Measurements from ENCODE around the gene CHMP2A. TPM values are rescaled to one million over a fixed set of nuclear protein-coding genes. Genes with fewer than 3 reads are reported as not detected.

Gene CHMP2A
- total and polyA plus RNA-seq, 2 donors (not counting 1 experiment from before 2014, with no cell fraction given), result 62.5 to 97.5 TPM

- Histone ChIP-seq H3K4me3 (ENCODE audit: control extremely low read depth in 1 of 5, extremely low read depth in 1 of 5, insufficient read depth in 1 of 5, low read depth in 2 of 5, low read length in 4 of 5) (no peak overlapping the region), H4K20me1 (ENCODE audit: control insufficient read depth, insufficient read depth, low read length, poor library complexity, severe bottlenecking) (no peaks in the 10 kb centered on the region), H3K4me2 (replicated peaks; ENCODE audit: low read depth, low read length, poor library complexity, severe bottlenecking) (no peak overlapping the region), H3K27me3 (replicated peaks in 1 of 4; ENCODE audit: control extremely low read depth in 1 of 4, control insufficient read depth in 3 of 4, insufficient read depth in 4 of 4, low read length in 3 of 4) (no peaks in the 10 kb centered on the region), H3K9ac (ENCODE audit: low read length) (no peak overlapping the region), H3K9me3 (ENCODE audit: control extremely low read depth in 1 of 3, control insufficient read depth in 2 of 3, insufficient read depth in 1 of 3, low read length in 2 of 3) (peaks cover 0 to 7% (median 0%) of the 10 kb centered on the region in 3 donors), H2AFZ (ENCODE audit: insufficient read depth, low read depth, low read length, poor library complexity, severe bottlenecking) (no peak overlapping the region), H3K27ac (ENCODE audit: low read length in 2 of 2) (no peak overlapping the region), H3K36me3 (replicated peaks in 1 of 2; ENCODE audit: control extremely low read depth in 1 of 2, control insufficient read depth in 1 of 2, extremely low read depth in 1 of 2, insufficient read depth in 2 of 2, low read length in 1 of 2) (peaks cover 0 to 13% of the 10 kb centered on the region in 2 experiments), H3K79me2 (ENCODE audit: control insufficient read depth, insufficient read depth, low read length) (peaks cover 10% of the 10 kb centered on the region), H3K4me1 (ENCODE audit: control insufficient read depth in 2 of 2, insufficient read depth in 2 of 2, low read length in 2 of 2) (peaks cover 0 to 6% of the 10 kb centered on the region in 2 donors)
- ChIA-PET POLR2A (no interaction called here), CTCF (interaction anchor here (0.6 kb wide), 1 partner anchor 65 kb away, joined by 3 read pairs; the partner anchor contains the start of gene ZBTB45)
- Mint-ChIP-seq H3K27ac (no peak overlapping the region), H3K4me3 (no peak overlapping the region), H3K9me3 (ENCODE audit: insufficient read depth) (no peaks in the 10 kb centered on the region), H3K27me3 (no peaks in the 10 kb centered on the region), H3K4me1 (peaks cover 7% of the 10 kb centered on the region)
- WGBS (ENCODE audit: insufficient coverage), result 75% methylated on average over 5 of the region's 9 CpGs
- no peak for ATAC-seq (ENCODE audit: low read depth)
- intact Hi-C loops (cut with micrococcal nuclease), result no loop called here
- TF ChIP-seq EZH2 (IDR thresholded peaks at IDR 0.05; ENCODE audit: borderline replicate concordance, insufficient read depth, low read depth, low read length, poor library complexity, severe bottlenecking), result no peak
- TF ChIP-seq CTCF (IDR thresholded peaks at IDR 0.05), result no peak
- DNase-seq, result no peak
Observed at GRCh38 chr19:58584498-58585441, 29.9 kb upstream of the CHMP2A start.

GRCh38 chr19:58582985-58583384, 28.1 kb upstream of the CHMP2A start:
- H3K27ac ChIP-seq (ENCODE audit: low read length in 2 of 2), result no peak overlapping the region
- peaks cover 6 to 16% of the 10 kb centered on the region in 2 donors for H3K4me1 ChIP-seq (ENCODE audit: control insufficient read depth in 2 of 2, insufficient read depth in 2 of 2, low read length in 2 of 2)
- CTCF ChIA-PET, result no interaction called here
- no peaks in the 10 kb centered on the region for H3K27me3 ChIP-seq (replicated peaks in 1 of 4; ENCODE audit: control extremely low read depth in 1 of 4, control insufficient read depth in 3 of 4, insufficient read depth in 4 of 4, low read length in 3 of 4)
- no peak overlapping the region for H2AFZ ChIP-seq (ENCODE audit: insufficient read depth, low read depth, low read length, poor library complexity, severe bottlenecking)
- POLR2A ChIA-PET, result no interaction called here
- Mint-ChIP-seq H3K4me3 (no peak overlapping the region), H3K27me3 (no peaks in the 10 kb centered on the region), H3K27ac (no peak overlapping the region), H3K9me3 (ENCODE audit: insufficient read depth) (no peaks in the 10 kb centered on the region), H3K4me1 (peaks cover 22% of the 10 kb centered on the region)
- no peaks in the 10 kb centered on the region for H4K20me1 ChIP-seq (ENCODE audit: control insufficient read depth, insufficient read depth, low read length, poor library complexity, severe bottlenecking)
- no peak for TF ChIP-seq CTCF (IDR thresholded peaks at IDR 0.05)
- no peak for TF ChIP-seq EZH2 (IDR thresholded peaks at IDR 0.05; ENCODE audit: borderline replicate concordance, insufficient read depth, low read depth, low read length, poor library complexity, severe bottlenecking)
- no peak overlapping the region for H3K4me3 ChIP-seq (ENCODE audit: control extremely low read depth in 1 of 5, extremely low read depth in 1 of 5, insufficient read depth in 1 of 5, low read depth in 2 of 5, low read length in 4 of 5)
- H3K79me2 ChIP-seq (ENCODE audit: control insufficient read depth, insufficient read depth, low read length), result peaks cover 13% of the 10 kb centered on the region
- H3K9ac ChIP-seq (ENCODE audit: low read length), result no peak overlapping the region
- peaks cover 0 to 13% of the 10 kb centered on the region in 2 experiments for H3K36me3 ChIP-seq (replicated peaks in 1 of 2; ENCODE audit: control extremely low read depth in 1 of 2, control insufficient read depth in 1 of 2, extremely low read depth in 1 of 2, insufficient read depth in 2 of 2, low read length in 1 of 2)
- intact Hi-C loops (cut with micrococcal nuclease), result no loop called here
- ATAC-seq (ENCODE audit: low read depth), result no peak
- H3K9me3 ChIP-seq (ENCODE audit: control extremely low read depth in 1 of 3, control insufficient read depth in 2 of 3, insufficient read depth in 1 of 3, low read length in 2 of 3), result peaks cover 0 to 7% (median 0%) of the 10 kb centered on the region in 3 donors
- no peak for DNase-seq
- 98% methylated on average over 6 of the region's 6 CpGs for WGBS (ENCODE audit: insufficient coverage)
- no peak overlapping the region for H3K4me2 ChIP-seq (replicated peaks; ENCODE audit: low read depth, low read length, poor library complexity, severe bottlenecking)

Data from B cell (primary cell).